A549 (cell line): Measurements from ENCODE around the gene ZNF615.

Experiments
- ESRRA ChIP-seq: fragments of 150-350 bp; IDR thresholded peaks from 2 replicates; pipeline ENCODE4 v1.6.1; 2014; ENCODE audit warnings: mild to moderate bottlenecking, low read length, borderline replicate concordance
- MAFK ChIP-seq: fragments of 450-650 bp; IDR thresholded peaks from 2 replicates; pipeline ENCODE4 v1.6.1; 2014; ENCODE audit not compliant: partially characterized antibody
- TF ChIP-seq, protein P1 (sequence below): fragments of >200 bp; sonication (Bioruptor Twin); formaldehyde crosslinking; IDR thresholded peaks from 3 replicates; pipeline ENCODE4 v1.5.1; 2016

DNA sequence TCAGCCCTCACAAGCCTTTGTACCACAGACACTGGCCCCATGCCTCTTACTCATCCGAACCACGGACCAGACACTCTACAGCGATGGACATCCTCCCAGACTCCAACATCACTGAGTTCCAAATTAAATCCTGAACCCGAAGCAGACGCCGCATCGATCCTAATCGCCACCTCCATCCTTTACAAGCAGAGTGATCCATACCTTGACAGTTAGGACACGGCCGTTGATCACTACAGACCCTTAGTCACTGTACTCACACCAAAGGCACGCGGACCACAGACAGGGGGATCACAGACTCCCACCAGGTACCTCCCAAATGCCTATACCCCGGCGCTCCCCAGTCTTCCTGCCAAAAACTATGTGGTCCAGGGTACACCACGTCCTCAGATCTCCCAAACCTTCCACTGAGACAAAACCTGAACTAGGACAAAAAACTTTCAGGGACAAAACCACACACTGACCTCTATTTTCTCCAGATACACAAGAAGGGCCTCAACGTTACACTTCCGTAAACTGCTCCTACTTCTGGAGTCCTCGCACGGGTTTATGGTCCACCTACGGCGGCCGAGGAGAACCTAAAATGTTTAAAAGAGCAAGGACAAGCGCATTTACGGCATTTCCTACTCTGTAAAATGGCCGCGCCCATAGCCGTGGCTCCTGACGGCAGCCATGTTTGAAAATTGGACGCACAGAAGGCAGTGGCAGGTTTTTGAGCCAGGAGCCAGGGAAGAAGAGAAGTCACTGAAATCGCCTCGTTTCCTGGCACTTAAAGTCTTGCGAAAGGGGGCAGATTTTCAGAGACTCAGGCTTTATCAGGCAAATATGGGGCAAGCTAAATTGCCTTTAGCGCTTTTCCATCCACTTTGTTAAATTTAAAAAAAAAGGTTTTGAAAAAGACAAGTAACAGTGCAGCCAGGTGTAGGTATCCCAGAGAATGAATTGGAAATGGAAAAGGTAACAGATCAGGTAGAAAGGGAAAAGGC lies 21.4 kb downstream of the ZNF615 start, which contains the start of gene ZNF350:
- TF ChIP-seq MAFK = no peak
- TF ChIP-seq, protein P1, sequence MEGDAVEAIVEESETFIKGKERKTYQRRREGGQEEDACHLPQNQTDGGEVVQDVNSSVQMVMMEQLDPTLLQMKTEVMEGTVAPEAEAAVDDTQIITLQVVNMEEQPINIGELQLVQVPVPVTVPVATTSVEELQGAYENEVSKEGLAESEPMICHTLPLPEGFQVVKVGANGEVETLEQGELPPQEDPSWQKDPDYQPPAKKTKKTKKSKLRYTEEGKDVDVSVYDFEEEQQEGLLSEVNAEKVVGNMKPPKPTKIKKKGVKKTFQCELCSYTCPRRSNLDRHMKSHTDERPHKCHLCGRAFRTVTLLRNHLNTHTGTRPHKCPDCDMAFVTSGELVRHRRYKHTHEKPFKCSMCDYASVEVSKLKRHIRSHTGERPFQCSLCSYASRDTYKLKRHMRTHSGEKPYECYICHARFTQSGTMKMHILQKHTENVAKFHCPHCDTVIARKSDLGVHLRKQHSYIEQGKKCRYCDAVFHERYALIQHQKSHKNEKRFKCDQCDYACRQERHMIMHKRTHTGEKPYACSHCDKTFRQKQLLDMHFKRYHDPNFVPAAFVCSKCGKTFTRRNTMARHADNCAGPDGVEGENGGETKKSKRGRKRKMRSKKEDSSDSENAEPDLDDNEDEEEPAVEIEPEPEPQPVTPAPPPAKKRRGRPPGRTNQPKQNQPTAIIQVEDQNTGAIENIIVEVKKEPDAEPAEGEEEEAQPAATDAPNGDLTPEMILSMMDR = no peak
- TF ChIP-seq ESRRA = no peak
